GM21381 (cell line): Measurements from ENCODE around the gene ZNF165.
"Not testable (repeated sequence)": the region's sequence is repeated elsewhere in the genome, so short reads cannot be mapped to it uniquely, and the experiment has no call there.

Experiments used
- ATAC-seq: cut with Tn5 transposase; IDR thresholded peaks from one replicate; pipeline ENCODE4 v1.9.1; 2021; ENCODE audit warnings: mild to moderate bottlenecking, moderate library complexity; ENCODE audit not compliant: unreplicated experiment

ZNF165 gene

GRCh38 chr6:28118217-28118616 is 37.8 kb downstream of the ZNF165 start:
- ATAC-seq, result no peak

DNA sequence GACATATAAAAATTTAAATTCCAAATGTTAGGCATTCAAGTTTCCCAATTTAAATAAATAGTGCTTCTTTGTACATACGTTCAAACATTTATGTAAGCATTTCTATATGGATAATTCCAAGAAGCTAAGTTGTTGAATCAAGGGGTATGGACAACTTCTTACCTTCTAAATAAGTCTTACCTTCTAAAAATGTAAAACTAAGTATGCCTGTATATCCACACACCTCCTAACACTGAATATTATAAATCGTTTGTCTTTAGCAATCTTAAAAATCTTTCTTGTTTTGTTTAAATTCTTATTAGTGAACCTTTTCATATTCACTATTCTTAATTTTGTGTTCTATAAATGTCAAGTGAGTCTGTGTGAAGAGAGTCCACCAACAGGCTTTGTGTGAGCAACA is 41.5 kb downstream of the ZNF165 start:
- no peak for ATAC-seq

DNA sequence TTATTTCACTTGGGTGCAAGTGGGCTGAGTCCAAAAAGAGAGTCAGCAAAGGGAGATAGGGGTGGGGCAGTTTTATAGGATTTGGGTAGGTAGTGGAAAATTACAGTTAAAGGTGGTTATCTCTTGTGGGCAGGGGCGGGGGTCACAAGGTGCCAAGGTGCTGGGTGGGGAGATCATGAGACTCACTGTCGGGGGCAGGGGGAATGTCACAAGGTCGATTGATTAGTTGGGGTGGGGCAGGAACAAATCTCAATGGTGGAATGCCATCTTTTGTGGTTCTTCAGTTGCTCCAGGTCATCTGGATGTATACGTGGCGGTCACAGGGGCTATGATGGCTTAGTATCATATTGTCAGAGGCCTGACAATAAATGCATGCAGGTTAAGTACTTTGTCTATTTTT is 41.9 kb downstream of the ZNF165 start:
- ATAC-seq, result not testable (repeated sequence)

- peak; percentile 98 for ATAC-seq
Measured at GRCh38 chr6:28124350-28124970, 44.1 kb downstream of the ZNF165 start, which contains the start of gene ZSCAN16. Gene ZSCAN16, plus strand, starts transcription at chr6:28124609. Its CDS starts 835 bp downstream, at chr6:28125444.

GRCh38 chr6:28124971-28125353 is 44.6 kb downstream of the ZNF165 start:
- ATAC-seq, result no peak

DNA sequence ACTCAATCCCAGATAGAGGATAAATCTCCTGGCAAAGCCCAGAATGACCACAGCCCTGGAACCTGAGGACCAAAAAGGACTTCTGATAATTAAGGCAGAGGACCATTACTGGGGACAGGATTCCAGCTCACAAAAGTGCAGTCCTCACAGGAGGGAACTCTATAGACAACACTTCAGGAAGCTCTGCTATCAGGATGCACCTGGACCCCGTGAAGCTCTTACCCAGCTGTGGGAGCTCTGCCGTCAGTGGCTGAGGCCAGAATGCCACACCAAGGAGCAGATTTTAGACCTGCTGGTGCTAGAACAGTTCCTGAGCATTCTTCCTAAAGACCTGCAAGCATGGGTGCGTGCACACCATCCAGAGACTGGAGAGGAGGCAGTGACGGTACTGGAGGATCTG is 45.0 kb downstream of the ZNF165 start:
- no peak for ATAC-seq

DNA sequence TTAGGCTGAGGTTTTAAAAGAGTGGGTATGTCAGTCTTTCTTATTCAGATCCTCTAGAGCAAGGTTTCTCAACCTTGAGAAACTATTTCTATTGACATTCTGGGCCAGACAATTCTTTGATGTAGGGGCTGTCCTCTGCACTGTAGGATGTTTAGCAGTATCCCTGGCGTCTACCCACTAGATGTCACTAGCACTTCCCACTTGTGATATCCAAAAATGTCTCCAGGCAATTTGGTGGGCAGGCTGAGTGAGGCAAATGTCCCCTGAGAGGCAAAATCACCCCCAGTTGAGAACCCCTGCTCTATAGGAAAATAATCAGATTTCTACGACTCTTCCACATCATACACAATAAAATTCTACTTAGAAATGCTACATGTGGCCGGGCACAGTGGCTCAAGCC is 53.6 kb downstream of the ZNF165 start:
- ATAC-seq, result no peak

GRCh38 chr6:28134716-28135115 is 54.3 kb downstream of the ZNF165 start:
- no peak for ATAC-seq

- ATAC-seq, result no peak
Measured at GRCh38 chr6:28135393-28135792, 55.0 kb downstream of the ZNF165 start.

DNA sequence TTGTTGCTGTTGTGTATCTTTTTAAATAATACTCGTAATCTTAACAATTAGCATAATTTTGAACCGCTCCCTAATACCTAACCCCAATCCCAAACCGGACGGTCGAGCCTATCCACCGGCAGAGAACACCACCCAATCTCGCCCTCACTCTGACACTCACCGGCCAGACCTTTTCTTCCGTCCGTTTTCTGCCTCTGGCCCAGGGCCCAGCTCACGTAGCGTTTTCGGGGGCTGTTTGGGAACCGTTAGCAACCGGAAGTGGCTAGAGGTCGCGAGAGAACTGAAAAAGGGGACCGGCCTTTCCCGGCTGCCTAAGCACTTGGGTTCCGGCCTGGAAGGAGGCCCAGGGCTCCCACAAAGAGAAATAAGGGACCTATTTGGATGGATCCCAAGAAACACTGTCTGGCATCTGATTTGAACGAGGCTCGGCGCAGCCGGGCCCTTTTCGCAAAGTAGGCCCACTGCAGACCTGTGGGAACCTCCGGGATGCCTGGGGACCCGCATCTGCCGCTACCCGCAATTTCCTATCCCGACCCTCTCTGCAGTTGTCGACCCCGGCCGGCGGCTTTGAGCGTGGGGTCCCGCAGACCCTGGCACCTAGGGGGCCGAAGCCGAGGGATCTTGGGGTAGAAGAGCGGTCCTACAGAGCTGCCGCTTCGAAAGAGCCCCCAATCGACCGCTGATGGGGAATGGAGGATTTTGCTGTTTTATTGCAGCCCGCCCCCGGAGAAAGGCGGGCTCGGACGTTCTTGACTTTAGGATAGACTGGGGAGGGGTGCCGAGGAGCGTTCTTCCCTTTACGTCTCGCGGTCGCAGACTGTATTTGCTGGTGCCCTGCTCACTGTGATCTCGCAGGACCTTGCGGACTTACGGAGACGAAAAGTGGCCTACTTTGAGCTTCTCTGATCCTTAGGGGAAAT is 56.5 kb downstream of the ZNF165 start:
- ATAC-seq, result peak; percentile 60

- no peak for ATAC-seq
Measured at GRCh38 chr6:28137505-28137981, 57.2 kb downstream of the ZNF165 start.
